RCC 7860 (cell line): ENCODE data around the gene KAZN.

Source experiments
- DNase-seq: peaks from one replicate; pipeline ENCODE4 v3.0.0-alpha.2; 2015; ENCODE audit warnings: low spot score
- FAIRE-seq: peaks from 2 replicates; lab custom pipeline; 2012; peaks lifted over from hg19 to GRCh38; lab: Jason Lieb, UNC

KAZN gene

GRCh38 chr1:15013767-15014166 is 415.3 kb downstream of the KAZN start:
- DNase-seq (no peak), FAIRE-seq (no peak)

- FAIRE-seq: no peak
- DNase-seq: no peak
Observed at GRCh38 chr1:15014516-15014915, 416.0 kb downstream of the KAZN start.

- no peak for FAIRE-seq
- DNase-seq: no peak
Observed at GRCh38 chr1:15016001-15016400, 417.5 kb downstream of the KAZN start.

GRCh38 chr1:15016526-15016925 is 418.0 kb downstream of the KAZN start:
- DNase-seq (no peak), FAIRE-seq (no peak)

GRCh38 chr1:15017120-15017519 is 418.6 kb downstream of the KAZN start:
- no peak for DNase-seq
- no peak for FAIRE-seq

GRCh38 chr1:15018767-15019166 is 420.3 kb downstream of the KAZN start:
- FAIRE-seq (no peak), DNase-seq (no peak)

GRCh38 chr1:15020943-15021745 is 422.7 kb downstream of the KAZN start:
- no peak for FAIRE-seq
- no peak for DNase-seq

GRCh38 chr1:15022048-15022447 is 423.6 kb downstream of the KAZN start:
- DNase-seq (no peak), FAIRE-seq (no peak)

- DNase-seq: no peak
- FAIRE-seq: no peak
Observed at GRCh38 chr1:15023205-15023604, 424.7 kb downstream of the KAZN start.

- FAIRE-seq (no peak), DNase-seq (no peak)
Observed at GRCh38 chr1:15023976-15024375, 425.5 kb downstream of the KAZN start.

GRCh38 chr1:15026117-15026489 is 427.6 kb downstream of the KAZN start:
- FAIRE-seq (no peak), DNase-seq (no peak)

GRCh38 chr1:15027515-15027986 is 429.1 kb downstream of the KAZN start:
- peak; percentile 67 for DNase-seq
- peak; percentile 71 for FAIRE-seq

GRCh38 chr1:15028102-15028501 is 429.6 kb downstream of the KAZN start:
- FAIRE-seq: peak; percentile 98

GRCh38 chr1:15028616-15029015 is 430.1 kb downstream of the KAZN start:
- FAIRE-seq (peak; percentile 53), DNase-seq (peak; percentile 35)

More at GRCh38 chr1:15028102-15028501, 429.6 kb downstream of the KAZN start:
- peak; percentile 98 for DNase-seq

- FAIRE-seq (no peak), DNase-seq (no peak)
Observed at GRCh38 chr1:15029036-15029435, 430.6 kb downstream of the KAZN start.

GRCh38 chr1:15029786-15030185 is 431.3 kb downstream of the KAZN start:
- DNase-seq (peak; percentile 38), FAIRE-seq (peak; percentile 66)

GRCh38 chr1:15031251-15031933 is 432.9 kb downstream of the KAZN start:
- DNase-seq (peak; percentile 31), FAIRE-seq (peak; percentile 82)

- FAIRE-seq: peak; percentile 69
- peak; percentile 23 for DNase-seq
Observed at GRCh38 chr1:15033264-15033663, 434.8 kb downstream of the KAZN start.

- DNase-seq (no peak), FAIRE-seq (no peak)
Observed at GRCh38 chr1:15034656-15035055, 436.2 kb downstream of the KAZN start.

- DNase-seq (no peak), FAIRE-seq (no peak)
Observed at GRCh38 chr1:15035236-15035635, 436.8 kb downstream of the KAZN start.

- FAIRE-seq (no peak), DNase-seq (no peak)
Observed at GRCh38 chr1:15036101-15036500, 437.6 kb downstream of the KAZN start.
